BE2C (cell line): ENCODE results near the gene RCOR2.
A peak's percentile ranks its signal among the peaks of the same experiment; 100 is the strongest.

Experiments used
- DNase-seq: peaks from one replicate; pipeline ENCODE4 v3.0.0-alpha.2; 2020
- H3K27me3 ChIP-seq: fragments of 250-450 bp; sonication (Bioruptor Pico); 2 replicates; pipeline ENCODE4 v1.5.1; 2020; ENCODE audit warnings: mild to moderate bottlenecking
- H3K36me3 ChIP-seq: fragments of 250-450 bp; sonication (Bioruptor Pico); 2 replicates; pipeline ENCODE4 v1.5.1; 2020; ENCODE audit warnings: mild to moderate bottlenecking
- H3K4me1 ChIP-seq: fragments of 250-450 bp; sonication (Bioruptor Pico); 2 replicates; pipeline ENCODE4 v1.5.1; 2020
- H3K4me3 ChIP-seq: 2 replicates; pipeline ENCODE4 v1.5.1; 2011; ENCODE audit warnings: low read depth, low read length
- H3K9me3 ChIP-seq: fragments of 250-450 bp; sonication (Bioruptor Pico); 2 replicates; pipeline ENCODE4 v1.5.1; 2020
- CTCF ChIP-seq: IDR thresholded peaks from 2 replicates; pipeline ENCODE4 v1.5.1; 2012; ENCODE audit warnings: mild to moderate bottlenecking, low read depth, low read length

The RCOR2 gene

DNA sequence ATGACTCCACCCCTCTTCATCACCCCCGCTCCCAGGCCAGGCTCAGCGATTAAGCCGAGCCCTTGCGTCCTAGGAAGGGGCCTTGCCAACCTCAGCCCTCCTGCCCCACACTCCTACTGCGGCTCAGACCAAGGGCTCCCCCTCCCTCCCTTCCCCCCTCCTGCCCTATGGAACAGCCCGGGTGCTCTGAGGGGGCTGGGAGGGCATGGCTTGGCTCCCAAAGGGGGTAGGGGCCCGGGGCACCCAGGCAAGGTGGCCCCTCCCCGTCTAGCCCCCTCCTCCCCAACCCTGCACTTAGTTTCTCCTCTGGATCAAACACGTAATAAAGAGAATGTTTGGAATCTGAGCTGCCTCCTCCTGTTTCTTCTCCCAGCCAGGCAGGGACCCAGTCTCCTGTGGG is 6.3 kb downstream of the RCOR2 start:
- no peaks in the 10 kb centered on the region for H3K27me3 ChIP-seq
- DNase-seq: no peak
- no peaks in the 10 kb centered on the region for H3K9me3 ChIP-seq
- no peak overlapping the region for H3K4me3 ChIP-seq
- peaks cover 9% of the 10 kb centered on the region for H3K36me3 ChIP-seq
- peaks cover 19% of the 10 kb centered on the region for H3K4me1 ChIP-seq
- TF ChIP-seq CTCF: no peak

DNA sequence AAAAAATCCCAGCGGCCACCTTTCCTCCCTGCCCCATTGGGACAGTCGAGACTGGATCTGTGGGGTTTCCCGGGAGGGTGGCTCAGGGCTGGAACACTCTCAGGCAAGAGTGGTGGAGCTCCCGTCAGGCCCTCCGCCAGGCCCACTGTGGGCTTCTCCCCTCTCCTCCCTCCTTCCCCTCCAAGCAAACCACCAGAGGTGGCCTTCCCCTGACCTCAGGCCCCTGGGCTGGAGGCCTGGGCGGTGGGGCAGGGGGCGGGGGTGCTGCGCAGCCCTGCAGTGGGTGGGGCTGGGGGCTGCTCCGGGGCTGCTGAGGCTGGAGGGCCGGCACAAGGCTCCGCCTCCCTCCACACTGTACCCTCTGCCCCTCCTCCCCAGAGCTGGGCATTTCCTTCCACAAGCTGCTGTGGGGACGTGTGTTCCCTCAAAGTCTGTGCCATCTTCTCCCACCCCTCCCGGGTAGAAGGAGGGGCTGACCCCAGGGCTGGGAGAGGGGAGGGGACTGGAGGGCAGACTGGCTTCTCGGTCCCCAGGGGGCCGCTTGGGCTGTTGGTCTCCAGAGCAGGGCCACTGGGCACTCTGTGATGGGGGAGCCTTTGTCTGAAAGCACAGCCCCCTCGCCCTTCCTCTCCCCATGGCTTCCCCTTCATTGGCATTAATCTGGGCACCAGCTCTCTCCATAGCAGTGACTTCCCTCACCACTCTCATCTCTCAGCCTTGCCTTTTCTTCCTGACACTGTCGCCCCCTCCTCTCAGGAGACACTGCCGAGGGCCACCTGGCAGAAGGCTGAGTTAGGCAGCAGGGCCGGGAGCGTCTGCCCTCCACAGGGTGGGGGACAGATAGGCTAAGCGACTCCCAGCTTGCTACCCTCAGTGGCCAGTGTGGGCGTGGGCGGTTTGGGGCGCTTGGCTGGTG is 7.1 kb downstream of the RCOR2 start:
- Histone ChIP-seq H3K4me3 (peak overlapping the region; percentile 32), H3K9me3 (no peaks in the 10 kb centered on the region)

DNA sequence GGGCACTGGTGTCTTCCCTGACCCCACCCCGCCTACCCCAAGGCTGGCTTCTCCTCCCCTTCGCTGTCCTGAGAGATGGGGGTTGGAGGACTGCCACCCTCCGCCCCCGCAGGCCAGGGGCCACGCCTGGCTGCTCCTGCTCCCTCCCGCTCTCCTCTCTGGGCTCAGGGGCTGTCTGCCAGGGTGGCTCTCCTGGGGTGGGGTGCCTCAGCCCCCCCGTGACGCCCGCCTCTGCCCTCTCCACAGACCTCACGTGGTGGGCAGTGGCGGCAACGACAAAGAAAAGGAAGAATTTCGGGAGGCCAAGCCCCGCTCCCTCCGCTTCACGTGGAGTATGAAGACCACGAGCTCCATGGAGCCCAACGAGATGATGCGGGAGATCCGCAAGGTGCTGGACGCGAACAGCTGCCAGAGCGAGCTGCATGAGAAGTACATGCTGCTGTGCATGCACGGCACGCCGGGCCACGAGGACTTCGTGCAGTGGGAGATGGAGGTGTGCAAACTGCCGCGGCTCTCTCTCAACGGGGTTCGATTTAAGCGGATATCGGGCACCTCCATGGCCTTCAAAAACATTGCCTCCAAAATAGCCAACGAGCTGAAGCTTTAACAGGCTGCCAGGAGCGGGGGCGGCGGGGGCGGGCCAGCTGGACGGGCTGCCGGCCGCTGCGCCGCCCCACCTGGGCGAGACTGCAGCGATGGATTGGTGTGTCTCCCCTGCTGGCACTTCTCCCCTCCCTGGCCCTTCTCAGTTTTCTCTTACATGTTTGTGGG is 8.1 kb downstream of the RCOR2 start:
- peaks cover 3% of the 10 kb centered on the region for H3K36me3 ChIP-seq
- H3K9me3 ChIP-seq: no peaks in the 10 kb centered on the region
- H3K4me3 ChIP-seq: peak overlapping the region; percentile 32
- DNase-seq: peak; percentile 39
- no peaks in the 10 kb centered on the region for H3K27me3 ChIP-seq
- TF ChIP-seq CTCF: no peak
- H3K4me1 ChIP-seq: peaks cover 19% of the 10 kb centered on the region

More for the DNA sequence above, 7.1 kb downstream of the RCOR2 start:
- peaks cover 19% of the 10 kb centered on the region for H3K4me1 ChIP-seq
- peaks cover 9% of the 10 kb centered on the region for H3K36me3 ChIP-seq
- TF ChIP-seq CTCF: no peak
- H3K27me3 ChIP-seq: no peaks in the 10 kb centered on the region
- peak; percentile 68 for DNase-seq

GRCh38 chr11:63907808-63908530 is 9.0 kb downstream of the RCOR2 start:
- peaks cover 19% of the 10 kb centered on the region for H3K4me1 ChIP-seq
- peak; percentile 17; the same call in 1 of the 2 replicates for TF ChIP-seq CTCF
- no peak overlapping the region for H3K4me3 ChIP-seq
- DNase-seq: peak; percentile 25
- H3K27me3 ChIP-seq: no peaks in the 10 kb centered on the region
- no peaks in the 10 kb centered on the region; the same call in 1 of the 2 replicates for H3K36me3 ChIP-seq
- no peaks in the 10 kb centered on the region for H3K9me3 ChIP-seq

GRCh38 chr11:63907063-63907462 is 9.9 kb downstream of the RCOR2 start:
- H3K9me3 ChIP-seq: no peaks in the 10 kb centered on the region
- H3K36me3 ChIP-seq: peaks cover 4% of the 10 kb centered on the region; the same call in 1 of the 2 replicates
- H3K27me3 ChIP-seq: no peaks in the 10 kb centered on the region
- DNase-seq: no peak
- H3K4me3 ChIP-seq: no peak overlapping the region
- TF ChIP-seq CTCF: no peak; the same call in 1 of the 2 replicates
- peaks cover 19% of the 10 kb centered on the region for H3K4me1 ChIP-seq
